ENCODE results near the gene ADAMTSL3.

ADAMTSL3 gene

GRCh38 chr15:83653639-83654378, at the start of gene ADAMTSL3:
ADAMTSL3 (plus strand) TSS chr15:83654123; CDS start chr15:83655762, 1,639 bp downstream.
- no peak for DNase-seq

- DNase-seq = no peak
Measured at GRCh38 chr15:83604549-83604948, 49.4 kb upstream of the ADAMTSL3 start.

GRCh38 chr15:83605111-83605945, 48.6 kb upstream of the ADAMTSL3 start:
- DNase-seq = no peak

- no peak for DNase-seq
Measured at GRCh38 chr15:83610132-83610531, 43.8 kb upstream of the ADAMTSL3 start.

- DNase-seq = no peak
Measured at GRCh38 chr15:83610901-83611685, 42.8 kb upstream of the ADAMTSL3 start.

GRCh38 chr15:83612226-83612625, 41.7 kb upstream of the ADAMTSL3 start:
- no peak for DNase-seq

- no peak for DNase-seq
Measured at GRCh38 chr15:83612898-83613635, 40.9 kb upstream of the ADAMTSL3 start.

- no peak for DNase-seq
Measured at GRCh38 chr15:83613714-83614113, 40.2 kb upstream of the ADAMTSL3 start.

- no peak for DNase-seq
Measured at GRCh38 chr15:83616840-83617239, 37.1 kb upstream of the ADAMTSL3 start.

- DNase-seq = no peak
Measured at GRCh38 chr15:83626171-83626802, 27.6 kb upstream of the ADAMTSL3 start.

GRCh38 chr15:83631534-83631933, 22.4 kb upstream of the ADAMTSL3 start:
- DNase-seq = no peak

GRCh38 chr15:83643201-83643600, 10.7 kb upstream of the ADAMTSL3 start:
- no peak for DNase-seq

- DNase-seq = no peak
Measured at GRCh38 chr15:83644439-83644838, 9.5 kb upstream of the ADAMTSL3 start.

GRCh38 chr15:83650831-83651230, 3.1 kb upstream of the ADAMTSL3 start:
- DNase-seq = no peak

- no peak for DNase-seq
Measured at GRCh38 chr15:83651541-83651940, 2.4 kb upstream of the ADAMTSL3 start.

- DNase-seq = no peak
Measured at GRCh38 chr15:83652626-83653204, 1.2 kb upstream of the ADAMTSL3 start.

GRCh38 chr15:83653288-83653638, 660 bp upstream of the ADAMTSL3 start:
- no peak for DNase-seq

- DNase-seq = no peak
Measured at GRCh38 chr15:83654379-83655236, 685 bp downstream of the ADAMTSL3 start.

GRCh38 chr15:83655237-83655616, 1.3 kb downstream of the ADAMTSL3 start:
- DNase-seq = no peak

- no peak for DNase-seq
Measured at GRCh38 chr15:83656192-83656591, 2.3 kb downstream of the ADAMTSL3 start.
